B cell (primary cell): ENCODE measurements around the gene CDH13.

Experiments
- EZH2 ChIP-seq: IDR thresholded peaks from 2 replicates; pipeline ENCODE4 v1.6.1; 2012; ENCODE audit warnings: borderline replicate concordance, low read depth, mild to moderate bottlenecking, moderate library complexity, low read length; ENCODE audit not compliant: insufficient read depth, poor library complexity, severe bottlenecking
- TF ChIP-seq, protein P1 (sequence below): fragments of 200-600 bp; IDR thresholded peaks from one replicate; pipeline ENCODE4 v1.8.0; 2022; ENCODE audit warnings: antibody characterized with exemption, mild to moderate bottlenecking

DNA sequence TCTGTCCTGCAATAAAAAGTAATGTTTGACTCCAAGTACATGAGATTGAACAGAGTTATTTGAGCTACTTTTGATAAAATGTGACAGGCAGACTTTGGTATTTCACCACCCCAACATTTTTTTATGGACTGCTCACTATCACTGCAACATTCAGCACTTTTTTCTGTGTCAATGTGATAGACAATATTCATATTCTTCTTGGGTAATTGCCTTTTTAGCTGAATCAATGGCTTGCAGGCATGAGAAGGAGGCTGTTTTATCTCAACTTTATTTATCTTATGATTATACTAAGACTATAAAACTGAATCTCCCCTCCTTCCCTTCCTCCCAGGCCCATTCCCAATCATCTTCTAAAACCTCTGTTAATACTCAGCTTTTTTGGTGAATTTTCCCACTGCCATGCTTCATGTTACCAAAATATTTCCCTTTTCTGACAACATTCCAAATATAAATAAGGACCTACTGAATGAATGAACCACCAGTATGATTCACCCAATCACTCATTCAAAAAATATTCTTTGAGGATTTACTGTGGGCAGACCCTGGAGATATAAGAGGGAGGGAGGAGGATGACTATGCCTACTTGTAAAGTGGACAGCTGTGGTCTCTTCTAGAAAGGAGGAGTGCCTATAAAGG, 67.6 kb downstream of the CDH13 start:
- TF ChIP-seq, protein P1, sequence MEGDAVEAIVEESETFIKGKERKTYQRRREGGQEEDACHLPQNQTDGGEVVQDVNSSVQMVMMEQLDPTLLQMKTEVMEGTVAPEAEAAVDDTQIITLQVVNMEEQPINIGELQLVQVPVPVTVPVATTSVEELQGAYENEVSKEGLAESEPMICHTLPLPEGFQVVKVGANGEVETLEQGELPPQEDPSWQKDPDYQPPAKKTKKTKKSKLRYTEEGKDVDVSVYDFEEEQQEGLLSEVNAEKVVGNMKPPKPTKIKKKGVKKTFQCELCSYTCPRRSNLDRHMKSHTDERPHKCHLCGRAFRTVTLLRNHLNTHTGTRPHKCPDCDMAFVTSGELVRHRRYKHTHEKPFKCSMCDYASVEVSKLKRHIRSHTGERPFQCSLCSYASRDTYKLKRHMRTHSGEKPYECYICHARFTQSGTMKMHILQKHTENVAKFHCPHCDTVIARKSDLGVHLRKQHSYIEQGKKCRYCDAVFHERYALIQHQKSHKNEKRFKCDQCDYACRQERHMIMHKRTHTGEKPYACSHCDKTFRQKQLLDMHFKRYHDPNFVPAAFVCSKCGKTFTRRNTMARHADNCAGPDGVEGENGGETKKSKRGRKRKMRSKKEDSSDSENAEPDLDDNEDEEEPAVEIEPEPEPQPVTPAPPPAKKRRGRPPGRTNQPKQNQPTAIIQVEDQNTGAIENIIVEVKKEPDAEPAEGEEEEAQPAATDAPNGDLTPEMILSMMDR = no peak
- no peak for TF ChIP-seq EZH2
